IMR-90 (cell line): ENCODE results near the gene TVP23B.
"Not testable (repeated sequence)": the region's sequence is repeated elsewhere in the genome, so short reads cannot be mapped to it uniquely, and the experiment has no call there.

ENCODE experiments used
- CTCF ChIP-seq: conservative IDR thresholded peaks from 2 replicates; pipeline ENCODE4 v1.5.1; 2012; ENCODE audit warnings: mild to moderate bottlenecking, low read depth, low read length, improper control_type of control experiment
- POLR2A ChIP-seq: IDR thresholded peaks from 2 replicates; pipeline ENCODE4 v1.6.1; 2012; ENCODE audit warnings: mild to moderate bottlenecking, low read depth, low read length
- RFX5 ChIP-seq: IDR thresholded peaks from 2 replicates; pipeline ENCODE4 v1.8.0; 2012; ENCODE audit warnings: low read depth, mild to moderate bottlenecking, low read length, moderate library complexity
- USF2 ChIP-seq: fragments of 150-350 bp; IDR thresholded peaks from 2 replicates; pipeline ENCODE4 v1.6.1; 2017; ENCODE audit warnings: mild to moderate bottlenecking, antibody characterized with exemption, low read length, low read depth

- not testable (repeated sequence) for TF ChIP-seq CTCF, RFX5, POLR2A, USF2
These were observed 5.9 kb downstream of the TVP23B start for GRCh38 chr17:18786890-18787289.
